Vagina (tissue), 2 donors: ENCODE measurements around the gene PTPN11.

Experiments used
- CTCF ChIP-seq, 3 experiments: fragments of 450-650 bp in 2 of 3; fragments of 200-600 bp in 1 of 3; sonication (generic) in 1 of 3; IDR thresholded peaks; one replicate each; pipeline ENCODE4 v1.5.1; 2017 to 2019; ENCODE audit warnings: antibody characterized with exemption in 3 of 3, mild to moderate bottlenecking in 2 of 3, moderate library complexity in 2 of 3
- POLR2AphosphoS5 ChIP-seq, 2 donors: sonication (generic); formaldehyde crosslinking; IDR thresholded peaks; one replicate each; pipeline ENCODE4 v1.9.0; 2017; ENCODE audit warnings: antibody characterized with exemption in 2 of 2, mild to moderate bottlenecking in 2 of 2, low read depth in 1 of 2; ENCODE audit not compliant: insufficient read depth in 1 of 2

GRCh38 chr12:112532106-112532505, 113.4 kb downstream of the PTPN11 start:
- TF ChIP-seq CTCF (IDR thresholded peaks at IDR 0.05), result no peak
- no peak for TF ChIP-seq POLR2AphosphoS5 (IDR thresholded peaks at IDR 0.05; ENCODE audit: insufficient read depth in 1 of 2, low read depth in 1 of 2)
